Left ventricle myocardium superior (tissue), 1 donor: ENCODE measurements around the gene RBM42. TPM values are rescaled to one million over a fixed set of nuclear protein-coding genes. Genes with fewer than 3 reads are reported as not detected.
A peak's percentile ranks its signal among the peaks of the same experiment; 100 is the strongest.

ENCODE experiments used
- ATAC-seq: fragments of 200-7000 bp; cut with Tn5 transposase; one replicate; pipeline ENCODE4 v1.9.1; 2020; ENCODE audit warnings: mild to moderate bottlenecking, moderate library complexity
- DNase-seq: peaks from one replicate; pipeline ENCODE4 v3.0.0-alpha.2; 2020
- intact Hi-C: fragments of 100-400 bp; cut with micrococcal nuclease; formaldehyde crosslinking; loops from one replicate; pipeline ENCODE4 v1.11.0; 2022
- total RNA-seq: library from RNA; stranded (reverse); fragmentation: NEBNext Ultra II Directional; extraction: Animal tissue kit (Norgen Biotek cat#: 25700); gene quantifications from one replicate; pipeline ENCODE4 v1.2.1, GENCODE V29; 2021
- donor health status: DM: no; HTN: yes; CAD: no; lungs with severe emphysema.

Gene RBM42
- total RNA-seq, 1 donor from 2014 or later = 51.0 TPM

GRCh38 chr19:35618857-35619256, 10.0 kb upstream of the RBM42 start:
- DNase-seq = no peak
- intact Hi-C loops = no loop called here

GRCh38 chr19:35619290-35619923, 9.4 kb upstream of the RBM42 start:
- DNase-seq (no peak), ATAC-seq (no peak)
- intact Hi-C loops = no loop called here

More at GRCh38 chr19:35618857-35619256, 10.0 kb upstream of the RBM42 start:
- ATAC-seq = no peak

GRCh38 chr19:35620001-35620400, 8.8 kb upstream of the RBM42 start:
- no peak for ATAC-seq
- intact Hi-C loops = no loop called here
- no peak for DNase-seq

- no peak for DNase-seq
- intact Hi-C loops = no loop called here
- ATAC-seq = no peak
Measured at GRCh38 chr19:35621708-35622107, 7.1 kb upstream of the RBM42 start.

GRCh38 chr19:35622750-35623149, 6.1 kb upstream of the RBM42 start:
- intact Hi-C loops = no loop called here

GRCh38 chr19:35623327-35624010, 5.4 kb upstream of the RBM42 start:
- ATAC-seq (no peak), DNase-seq (no peak)
- intact Hi-C loops = no loop called here

More at GRCh38 chr19:35622750-35623149, 6.1 kb upstream of the RBM42 start:
- ATAC-seq (no peak), DNase-seq (no peak)

- ATAC-seq (no peak), DNase-seq (no peak)
- intact Hi-C loops = no loop called here
Measured at GRCh38 chr19:35628264-35628564, 622 bp upstream of the RBM42 start.

- DNase-seq (no peak), ATAC-seq (no peak)
- intact Hi-C loops = no loop called here
Measured at GRCh38 chr19:35629332-35629633, 447 bp downstream of the RBM42 start.

GRCh38 chr19:35633727-35634440, 5.0 kb downstream of the RBM42 start:
- intact Hi-C loops = no loop called here
- no peak for ATAC-seq
- DNase-seq = no peak

- no peak for ATAC-seq
- no peak for DNase-seq
- intact Hi-C loops = no loop called here
Measured at GRCh38 chr19:35636651-35637050, 7.8 kb downstream of the RBM42 start.

- DNase-seq = no peak
- ATAC-seq = no peak
- intact Hi-C loops = no loop called here
Measured at GRCh38 chr19:35637165-35637564, 8.3 kb downstream of the RBM42 start.

- intact Hi-C loops = no loop called here
- no peak for DNase-seq
- no peak for ATAC-seq
Measured at GRCh38 chr19:35639321-35639639, 10.4 kb downstream of the RBM42 start.

- intact Hi-C loops = no loop called here
- DNase-seq (no peak), ATAC-seq (no peak)
Measured at GRCh38 chr19:35639863-35640262, 11.0 kb downstream of the RBM42 start.

- DNase-seq = peak; percentile 52
- no peak for ATAC-seq
- intact Hi-C loops = no loop called here
Measured at GRCh38 chr19:35641515-35642151, 12.8 kb downstream of the RBM42 start, which contains the start of gene ETV2. TSS of gene ETV2 (plus strand) at chr19:35641745. CDS start at chr19:35642461, 716 bp downstream.

GRCh38 chr19:35642312-35642711, 13.5 kb downstream of the RBM42 start:
- intact Hi-C loops = no loop called here
- no peak for DNase-seq
- no peak for ATAC-seq

GRCh38 chr19:35642798-35643254, 14.0 kb downstream of the RBM42 start:
- DNase-seq = no peak
- intact Hi-C loops = no loop called here
- no peak for ATAC-seq

GRCh38 chr19:35643255-35644205, 14.7 kb downstream of the RBM42 start:
- peak; percentile 88 for DNase-seq
- peak; percentile 67 for ATAC-seq
- intact Hi-C loops = no loop called here

- DNase-seq (peak; percentile 97), ATAC-seq (peak; percentile 88)
- intact Hi-C loops = no loop called here
Measured at GRCh38 chr19:35644206-35644986, 15.6 kb downstream of the RBM42 start.
